SK-N-SH (cell line): ENCODE data around the gene TGM2. TPM values are rescaled to one million over a fixed set of nuclear protein-coding genes. Genes with fewer than 3 reads are reported as not detected.

Source experiments
- CTCF ChIA-PET: fragments of 300-600, 350-600 bp; formaldehyde crosslinking; extraction: SDS; loops from one replicate; lab custom pipeline; 2021; lab: Yijun Ruan, JAX
- POLR2A ChIA-PET: fragments of 350-600 bp; sonication (Branson Sonifier 250); formaldehyde crosslinking; extraction: SDS; loops from one replicate; lab custom pipeline; 2020; ENCODE audit warnings: antibody characterized with exemption, inconsistent platforms; lab: Yijun Ruan, JAX
- DNase-seq: peaks from one replicate; pipeline ENCODE4 v3.0.0; 2012
- H2AFZ ChIP-seq: fragments of 200-600 bp; sonication (generic); 2 replicates; pipeline ENCODE4 v1.8.1; 2016; ENCODE audit warnings: antibody characterized with exemption, mild to moderate bottlenecking, low read depth
- H3F3A ChIP-seq: fragments of 200-600 bp; sonication (generic); replicated peaks from 2 replicates; pipeline ENCODE3; 2016; ENCODE audit warnings: antibody characterized with exemption, mild to moderate bottlenecking; ENCODE audit not compliant: insufficient read depth
- H3K27ac ChIP-seq, 2 experiments: fragments of 200-500 bp in 1 of 2; fragments of 200-600 bp in 1 of 2; sonication (Bioruptor generic) in 1 of 2; sonication (generic), shearing (Covaris generic) in 1 of 2; 2 replicates each; pipeline versions ENCODE4 v1.5.1 to v1.6.1; 2014 to 2016; ENCODE audit warnings: low read depth in 2 of 2, inconsistent platforms in 1 of 2, low read length in 1 of 2, mild to moderate bottlenecking in 1 of 2, mixed read lengths in 1 of 2
- H3K27me3 ChIP-seq: fragments of 200-600 bp; sonication (generic), shearing (Covaris generic); 2 replicates; pipeline ENCODE4 v1.6.1; 2016; ENCODE audit warnings: mixed run types; ENCODE audit not compliant: insufficient read depth
- H3K36me3 ChIP-seq, 2 experiments: fragments of 200-500 bp in 1 of 2; fragments of 200-600 bp in 1 of 2; sonication (Bioruptor generic) in 1 of 2; sonication (generic) in 1 of 2; replicated peaks in 1 of 2; 2 replicates each; pipeline versions ENCODE3 to v1.5.1; 2014 to 2016; ENCODE audit warnings: low read length in 1 of 2, mild to moderate bottlenecking in 1 of 2; ENCODE audit not compliant: insufficient read depth in 2 of 2, control insufficient read depth in 1 of 2
- H3K4me1 ChIP-seq, 2 experiments: fragments of 200-500 bp in 1 of 2; fragments of 200-600 bp in 1 of 2; sonication (Bioruptor generic) in 1 of 2; sonication (generic), shearing (Covaris generic) in 1 of 2; 2 replicates each; pipeline versions ENCODE4 v1.5.1 to v1.6.1; 2014 to 2016; ENCODE audit warnings: low read depth in 1 of 2, low read length in 1 of 2, mixed run types in 1 of 2; ENCODE audit not compliant: insufficient read depth in 2 of 2, control insufficient read depth in 1 of 2
- H3K4me2 ChIP-seq: fragments of 200-600 bp; sonication (generic), shearing (Covaris generic); 2 replicates; pipeline ENCODE4 v1.6.1; 2017; ENCODE audit warnings: mixed run types
- H3K4me3 ChIP-seq, 2 experiments: fragments of 200-500 bp in 1 of 2; fragments of 200-600 bp in 1 of 2; sonication (Bioruptor generic) in 1 of 2; sonication (generic), shearing (Covaris generic) in 1 of 2; 2 replicates each; pipeline versions ENCODE4 v1.5.1 to v1.8.1; 2014 to 2016; ENCODE audit warnings: low read depth in 2 of 2, inconsistent platforms in 1 of 2, low read length in 1 of 2, mild to moderate bottlenecking in 1 of 2, mixed read lengths in 1 of 2, moderate library complexity in 1 of 2
- H3K79me2 ChIP-seq: fragments of 200-600 bp; sonication (generic); 2 replicates; pipeline ENCODE4 v1.8.1; 2017; ENCODE audit warnings: mild to moderate bottlenecking; ENCODE audit not compliant: insufficient read depth
- H3K9ac ChIP-seq: fragments of 200-600 bp; sonication (generic); 2 replicates; pipeline ENCODE4 v1.6.1; 2017; ENCODE audit warnings: mixed run types
- H3K9me2 ChIP-seq: fragments of 200-600 bp; sonication (generic); 2 replicates; pipeline ENCODE4 v1.6.1; 2017; ENCODE audit warnings: mixed run types
- H3K9me3 ChIP-seq: fragments of 200-600 bp; sonication (generic); 2 replicates; pipeline ENCODE4 v1.6.1; 2017; ENCODE audit warnings: mixed run types, mild to moderate bottlenecking, moderate library complexity
- H4K20me1 ChIP-seq: fragments of 200-600 bp; sonication (generic); 2 replicates; pipeline ENCODE4 v1.6.1; 2017; ENCODE audit warnings: mild to moderate bottlenecking, mixed run types; ENCODE audit not compliant: insufficient read depth
- ELF1 ChIP-seq: IDR thresholded peaks from 2 replicates; pipeline ENCODE4 v1.4.0; 2012
- EP300 ChIP-seq, 2 experiments: IDR thresholded peaks; 2 replicates each; pipeline versions ENCODE4 v1.4.0 to v1.6.1; 2012; ENCODE audit warnings: borderline replicate concordance in 1 of 2, low read depth in 1 of 2, low read length in 1 of 2
- FOSL2 ChIP-seq: IDR thresholded peaks from 2 replicates; pipeline ENCODE4 v1.4.0; 2012; ENCODE audit warnings: low read depth, mild to moderate bottlenecking, moderate library complexity, borderline replicate concordance
- GATA2 ChIP-seq: sonication (generic); formaldehyde crosslinking; IDR thresholded peaks from 2 replicates; pipeline ENCODE4 v1.5.0; 2020; ENCODE audit warnings: mild to moderate bottlenecking, missing genetic modification reagents
- MEF2A ChIP-seq: IDR thresholded peaks from 2 replicates; pipeline ENCODE4 v1.4.0; 2012; ENCODE audit warnings: low read depth, borderline replicate concordance
- MXI1 ChIP-seq: IDR thresholded peaks from 2 replicates; pipeline ENCODE4 v1.6.1; 2012; ENCODE audit warnings: mild to moderate bottlenecking, low read depth, low read length, improper control_type of control experiment
- NRF1 ChIP-seq: IDR thresholded peaks from 2 replicates; pipeline ENCODE4 v1.6.1; 2012; ENCODE audit warnings: low read depth, mild to moderate bottlenecking, low read length
- POLR2AphosphoS5 ChIP-seq: IDR thresholded peaks from 2 replicates; pipeline ENCODE4 v1.6.1; 2012; ENCODE audit warnings: low read depth, low read length
- RCOR1 ChIP-seq: fragments of 150-350 bp; IDR thresholded peaks from 2 replicates; pipeline ENCODE4 v1.6.1; 2017; ENCODE audit warnings: antibody characterized with exemption, low read length
- RFX5 ChIP-seq: IDR thresholded peaks from 2 replicates; pipeline ENCODE4 v1.6.1; 2012; ENCODE audit warnings: mild to moderate bottlenecking, improper control_type of control experiment, low read length
- YY1 ChIP-seq: IDR thresholded peaks from 2 replicates; pipeline ENCODE4 v1.4.0; 2012; ENCODE audit warnings: low read depth, mild to moderate bottlenecking
- WGBS: methylation state at CpG from one replicate; pipeline ENCODE4 v1.1.6; 2017; ENCODE audit warnings: low lambda C conversion rate; 5-methylcytosine and 5-hydroxymethylcytosine counted together
- polyA plus RNA-seq, 3 experiments: library from polyadenylated mRNA; depleted of rRNA; stranded (reverse); fragments of >200 nt; gene quantifications; 2 replicates each; pipeline ENCODE4 v1.2.3, GENCODE V29; 2012
- TF ChIP-seq, protein P1 (sequence below): IDR thresholded peaks from 2 replicates; pipeline ENCODE4 v1.4.0; 2012; ENCODE audit warnings: low read depth, borderline replicate concordance
- TF ChIP-seq, protein P2 (sequence below): IDR thresholded peaks from 2 replicates; pipeline ENCODE4 v1.6.1; 2012; ENCODE audit warnings: mild to moderate bottlenecking, low read depth, low read length, moderate library complexity
- TF ChIP-seq, protein P3 (sequence below): IDR thresholded peaks from 2 replicates; pipeline ENCODE4 v1.4.0; 2012; ENCODE audit warnings: low read depth, borderline replicate concordance
- TF ChIP-seq, protein P4 (sequence below): fragments of 150-350 bp; IDR thresholded peaks from 2 replicates; pipeline ENCODE4 v1.6.1; 2017; ENCODE audit warnings: antibody characterized with exemption, low read length, low read depth, borderline replicate concordance
- TF ChIP-seq, protein P5 (sequence below): fragments of 200-600 bp; sonication (generic); IDR thresholded peaks from 2 replicates; pipeline ENCODE4 v1.6.1; 2017; ENCODE audit warnings: antibody characterized with exemption, mild to moderate bottlenecking, moderate library complexity
- TF ChIP-seq, protein P6 (sequence below): IDR thresholded peaks from 2 replicates; pipeline ENCODE4 v1.4.0; 2012; ENCODE audit warnings: low read depth

The TGM2 gene
- polyA plus RNA-seq, 1 of the 3 experiments (the other 2 are of a cell fraction): 676 TPM

DNA sequence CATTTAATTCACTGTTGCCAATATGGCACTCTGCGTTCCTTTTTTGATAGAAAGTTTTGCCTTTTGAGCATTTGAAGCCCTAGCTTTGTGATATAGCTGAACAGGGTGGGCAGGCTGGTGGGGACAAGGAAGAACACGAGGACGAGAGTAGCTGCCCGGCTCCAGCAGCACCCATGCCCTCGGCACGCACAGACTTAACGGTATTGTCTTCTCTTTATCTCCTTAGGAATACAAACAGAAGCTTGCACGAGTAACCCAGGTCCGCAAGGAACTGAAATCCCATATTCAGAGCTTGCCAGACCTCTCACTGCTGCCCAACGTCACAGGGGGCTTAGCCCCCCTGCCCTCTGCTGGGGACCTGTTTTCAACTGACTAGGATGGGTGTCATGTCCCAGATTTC lies 75.6 kb downstream of the TGM2 start:
- no peak overlapping the region for H3K4me3 ChIP-seq
- H3F3A ChIP-seq: peaks cover 6% of the 10 kb centered on the region
- no peak overlapping the region for H3K9ac ChIP-seq
- CTCF ChIA-PET: interaction anchor here (0.9 to 12.9 kb wide), 4 partner anchors 13 to 132 kb away, joined by 3 to 118 read pairs (median 12); no protein-coding TSS in a partner anchor
- no peak for DNase-seq
- H3K9me3 ChIP-seq: no peaks in the 10 kb centered on the region
- TF ChIP-seq, protein P1, sequence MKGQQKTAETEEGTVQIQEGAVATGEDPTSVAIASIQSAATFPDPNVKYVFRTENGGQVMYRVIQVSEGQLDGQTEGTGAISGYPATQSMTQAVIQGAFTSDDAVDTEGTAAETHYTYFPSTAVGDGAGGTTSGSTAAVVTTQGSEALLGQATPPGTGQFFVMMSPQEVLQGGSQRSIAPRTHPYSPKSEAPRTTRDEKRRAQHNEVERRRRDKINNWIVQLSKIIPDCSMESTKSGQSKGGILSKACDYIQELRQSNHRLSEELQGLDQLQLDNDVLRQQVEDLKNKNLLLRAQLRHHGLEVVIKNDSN: no peak
- TF ChIP-seq YY1 (no peak), MXI1 (no peak), EP300 (IDR thresholded peaks at IDR 0.05; ENCODE audit: borderline replicate concordance in 1 of 2, low read depth in 1 of 2, low read length in 1 of 2) (no peak), ELF1 (no peak), MEF2A (no peak), POLR2AphosphoS5 (no peak), GATA2 (CRISPR knock-in tag) (no peak), RFX5 (no peak), NRF1 (no peak), FOSL2 (no peak), RCOR1 (no peak)
- TF ChIP-seq, protein P2, sequence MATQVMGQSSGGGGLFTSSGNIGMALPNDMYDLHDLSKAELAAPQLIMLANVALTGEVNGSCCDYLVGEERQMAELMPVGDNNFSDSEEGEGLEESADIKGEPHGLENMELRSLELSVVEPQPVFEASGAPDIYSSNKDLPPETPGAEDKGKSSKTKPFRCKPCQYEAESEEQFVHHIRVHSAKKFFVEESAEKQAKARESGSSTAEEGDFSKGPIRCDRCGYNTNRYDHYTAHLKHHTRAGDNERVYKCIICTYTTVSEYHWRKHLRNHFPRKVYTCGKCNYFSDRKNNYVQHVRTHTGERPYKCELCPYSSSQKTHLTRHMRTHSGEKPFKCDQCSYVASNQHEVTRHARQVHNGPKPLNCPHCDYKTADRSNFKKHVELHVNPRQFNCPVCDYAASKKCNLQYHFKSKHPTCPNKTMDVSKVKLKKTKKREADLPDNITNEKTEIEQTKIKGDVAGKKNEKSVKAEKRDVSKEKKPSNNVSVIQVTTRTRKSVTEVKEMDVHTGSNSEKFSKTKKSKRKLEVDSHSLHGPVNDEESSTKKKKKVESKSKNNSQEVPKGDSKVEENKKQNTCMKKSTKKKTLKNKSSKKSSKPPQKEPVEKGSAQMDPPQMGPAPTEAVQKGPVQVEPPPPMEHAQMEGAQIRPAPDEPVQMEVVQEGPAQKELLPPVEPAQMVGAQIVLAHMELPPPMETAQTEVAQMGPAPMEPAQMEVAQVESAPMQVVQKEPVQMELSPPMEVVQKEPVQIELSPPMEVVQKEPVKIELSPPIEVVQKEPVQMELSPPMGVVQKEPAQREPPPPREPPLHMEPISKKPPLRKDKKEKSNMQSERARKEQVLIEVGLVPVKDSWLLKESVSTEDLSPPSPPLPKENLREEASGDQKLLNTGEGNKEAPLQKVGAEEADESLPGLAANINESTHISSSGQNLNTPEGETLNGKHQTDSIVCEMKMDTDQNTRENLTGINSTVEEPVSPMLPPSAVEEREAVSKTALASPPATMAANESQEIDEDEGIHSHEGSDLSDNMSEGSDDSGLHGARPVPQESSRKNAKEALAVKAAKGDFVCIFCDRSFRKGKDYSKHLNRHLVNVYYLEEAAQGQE: no peak
- TF ChIP-seq, protein P3, sequence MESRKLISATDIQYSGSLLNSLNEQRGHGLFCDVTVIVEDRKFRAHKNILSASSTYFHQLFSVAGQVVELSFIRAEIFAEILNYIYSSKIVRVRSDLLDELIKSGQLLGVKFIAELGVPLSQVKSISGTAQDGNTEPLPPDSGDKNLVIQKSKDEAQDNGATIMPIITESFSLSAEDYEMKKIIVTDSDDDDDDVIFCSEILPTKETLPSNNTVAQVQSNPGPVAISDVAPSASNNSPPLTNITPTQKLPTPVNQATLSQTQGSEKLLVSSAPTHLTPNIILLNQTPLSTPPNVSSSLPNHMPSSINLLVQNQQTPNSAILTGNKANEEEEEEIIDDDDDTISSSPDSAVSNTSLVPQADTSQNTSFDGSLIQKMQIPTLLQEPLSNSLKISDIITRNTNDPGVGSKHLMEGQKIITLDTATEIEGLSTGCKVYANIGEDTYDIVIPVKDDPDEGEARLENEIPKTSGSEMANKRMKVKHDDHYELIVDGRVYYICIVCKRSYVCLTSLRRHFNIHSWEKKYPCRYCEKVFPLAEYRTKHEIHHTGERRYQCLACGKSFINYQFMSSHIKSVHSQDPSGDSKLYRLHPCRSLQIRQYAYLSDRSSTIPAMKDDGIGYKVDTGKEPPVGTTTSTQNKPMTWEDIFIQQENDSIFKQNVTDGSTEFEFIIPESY: no peak
- TF ChIP-seq, protein P4, sequence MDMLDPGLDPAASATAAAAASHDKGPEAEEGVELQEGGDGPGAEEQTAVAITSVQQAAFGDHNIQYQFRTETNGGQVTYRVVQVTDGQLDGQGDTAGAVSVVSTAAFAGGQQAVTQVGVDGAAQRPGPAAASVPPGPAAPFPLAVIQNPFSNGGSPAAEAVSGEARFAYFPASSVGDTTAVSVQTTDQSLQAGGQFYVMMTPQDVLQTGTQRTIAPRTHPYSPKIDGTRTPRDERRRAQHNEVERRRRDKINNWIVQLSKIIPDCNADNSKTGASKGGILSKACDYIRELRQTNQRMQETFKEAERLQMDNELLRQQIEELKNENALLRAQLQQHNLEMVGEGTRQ: no peak
- TF ChIP-seq, protein P5, sequence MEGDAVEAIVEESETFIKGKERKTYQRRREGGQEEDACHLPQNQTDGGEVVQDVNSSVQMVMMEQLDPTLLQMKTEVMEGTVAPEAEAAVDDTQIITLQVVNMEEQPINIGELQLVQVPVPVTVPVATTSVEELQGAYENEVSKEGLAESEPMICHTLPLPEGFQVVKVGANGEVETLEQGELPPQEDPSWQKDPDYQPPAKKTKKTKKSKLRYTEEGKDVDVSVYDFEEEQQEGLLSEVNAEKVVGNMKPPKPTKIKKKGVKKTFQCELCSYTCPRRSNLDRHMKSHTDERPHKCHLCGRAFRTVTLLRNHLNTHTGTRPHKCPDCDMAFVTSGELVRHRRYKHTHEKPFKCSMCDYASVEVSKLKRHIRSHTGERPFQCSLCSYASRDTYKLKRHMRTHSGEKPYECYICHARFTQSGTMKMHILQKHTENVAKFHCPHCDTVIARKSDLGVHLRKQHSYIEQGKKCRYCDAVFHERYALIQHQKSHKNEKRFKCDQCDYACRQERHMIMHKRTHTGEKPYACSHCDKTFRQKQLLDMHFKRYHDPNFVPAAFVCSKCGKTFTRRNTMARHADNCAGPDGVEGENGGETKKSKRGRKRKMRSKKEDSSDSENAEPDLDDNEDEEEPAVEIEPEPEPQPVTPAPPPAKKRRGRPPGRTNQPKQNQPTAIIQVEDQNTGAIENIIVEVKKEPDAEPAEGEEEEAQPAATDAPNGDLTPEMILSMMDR: no peak
- TF ChIP-seq, protein P6, sequence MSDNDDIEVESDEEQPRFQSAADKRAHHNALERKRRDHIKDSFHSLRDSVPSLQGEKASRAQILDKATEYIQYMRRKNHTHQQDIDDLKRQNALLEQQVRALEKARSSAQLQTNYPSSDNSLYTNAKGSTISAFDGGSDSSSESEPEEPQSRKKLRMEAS: no peak
- peaks cover 7% of the 10 kb centered on the region; the same call in 1 of the 2 replicates for H3K79me2 ChIP-seq
- no peaks in the 10 kb centered on the region for H3K27me3 ChIP-seq
- H3K4me1 ChIP-seq: peaks cover 9 to 35% of the 10 kb centered on the region in 2 experiments
- no peaks in the 10 kb centered on the region for H3K9me2 ChIP-seq
- H3K27ac ChIP-seq: no peak overlapping the region
- POLR2A ChIA-PET: no interaction called here
- no peak overlapping the region for H3K4me2 ChIP-seq
- no peak overlapping the region for H2AFZ ChIP-seq
- H4K20me1 ChIP-seq: no peaks in the 10 kb centered on the region
- H3K36me3 ChIP-seq: peaks cover 42 to 50% of the 10 kb centered on the region in 2 experiments
- WGBS: 96% methylated on average over 10 of the region's 10 CpGs
